ENCODE data around the gene SLIT3. TPM values are rescaled to one million over a fixed set of nuclear protein-coding genes. Genes with fewer than 3 reads are reported as not detected.

SLIT3 gene
- total RNA-seq, 8 experiments from 2014 or later, result 6.1 to 159 (median 64.4) TPM

DNA sequence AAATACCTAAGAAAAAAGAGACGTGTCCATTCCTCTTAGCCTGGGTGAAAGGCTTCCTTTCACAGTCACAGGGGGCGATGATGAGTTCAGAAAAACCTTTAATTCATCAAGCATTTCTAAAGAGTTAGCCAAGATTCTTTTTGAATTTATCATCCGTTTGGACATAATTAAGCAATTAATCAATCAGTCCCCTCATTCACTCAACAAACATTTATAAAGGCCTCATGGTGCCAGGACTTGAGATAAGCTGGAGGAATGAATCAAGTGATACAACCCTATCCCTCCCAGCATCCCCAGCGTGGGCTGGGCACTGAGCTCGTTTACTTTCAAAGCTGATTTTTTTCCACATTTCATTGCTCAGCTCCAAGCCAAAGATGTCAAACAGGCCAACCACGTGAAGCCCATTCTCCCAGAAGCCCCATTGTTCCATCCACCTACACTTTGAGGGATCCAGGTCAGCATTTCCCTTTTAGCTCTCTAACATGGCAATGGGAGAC, 140.5 kb downstream of the SLIT3 start:
- in situ Hi-C loops (cut with MboI; ENCODE audit: low pct_unique_long_range_greater_than_20kb in 2 of 9, low sequenced_read_pairs in 9 of 9, unreplicated experiment in 9 of 9), result no loop called here
- H3K4me3 ChIP-seq, result no peak overlapping the region
- WGBS, 10 experiments, result 17 to 91% (median 82%) methylated on average over 2 to 6 of the region's 6 CpGs; no CpG with 5 or more reads in 2 of the 10 experiments
- H3K27ac ChIP-seq, result no peak overlapping the region
- ATAC-seq (replicated peaks in 6 of 8), result peak in 1 of 8 experiments; percentile 6
- peaks cover 11 to 12% of the 10 kb centered on the region in 2 donors for H3K4me1 ChIP-seq (replicated peaks in 1 of 2)

- WGBS, 10 experiments, result 89 to 100% (median 100%) methylated on average over 1 to 4 of the region's 4 CpGs; no CpG with 5 or more reads in 2 of the 10 experiments
- in situ Hi-C loops (cut with MboI; ENCODE audit: low pct_unique_long_range_greater_than_20kb in 2 of 9, low sequenced_read_pairs in 9 of 9, unreplicated experiment in 9 of 9), result no loop called here
- Histone ChIP-seq H3K27ac (no peak overlapping the region), H3K4me3 (no peak overlapping the region), H3K4me1 (replicated peaks in 1 of 2) (peaks cover 11 to 12% of the 10 kb centered on the region in 2 donors)
- no peak for ATAC-seq (replicated peaks in 6 of 8)
These were observed 142.2 kb downstream of the SLIT3 start for GRCh38 chr5:169158764-169159163.

GRCh38 chr5:169157064-169157463, 143.9 kb downstream of the SLIT3 start:
- H3K4me3 ChIP-seq, result no peak overlapping the region
- no peak overlapping the region for H3K27ac ChIP-seq
- in situ Hi-C loops (cut with MboI; ENCODE audit: low pct_unique_long_range_greater_than_20kb in 2 of 9, low sequenced_read_pairs in 9 of 9, unreplicated experiment in 9 of 9), result no loop called here
- 40 to 100% methylated on average over 1 of the region's 1 CpG; no CpG with 5 or more reads in 8 of the 10 experiments for WGBS, 10 experiments
- peak in 1 of 8 experiments; percentile 20 for ATAC-seq (replicated peaks in 6 of 8)
- H3K4me1 ChIP-seq (replicated peaks in 1 of 2), result peaks cover 11 to 12% of the 10 kb centered on the region in 2 donors

DNA sequence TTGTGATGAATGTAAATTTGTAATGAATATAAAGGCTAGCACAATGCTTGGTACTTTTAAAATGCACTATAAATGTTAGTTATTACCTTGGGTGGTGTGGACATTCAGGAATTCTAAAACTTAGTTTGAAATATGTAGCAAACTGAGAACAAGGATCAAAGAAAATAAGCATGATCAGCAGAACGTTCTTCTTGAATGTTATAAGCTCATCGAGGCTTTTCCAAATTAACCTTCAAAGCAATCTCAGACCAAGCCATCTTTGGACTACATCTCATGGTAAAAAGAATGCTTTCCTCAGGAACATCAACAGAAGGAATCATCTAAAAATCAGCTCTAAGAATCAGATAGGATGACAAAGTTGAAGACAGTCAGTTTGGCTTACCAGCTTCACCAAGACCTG, 146.3 kb downstream of the SLIT3 start:
- ATAC-seq (replicated peaks in 6 of 8), result no peak
- Histone ChIP-seq H3K4me3 (no peak overlapping the region), H3K27ac (no peak overlapping the region), H3K4me1 (replicated peaks in 1 of 2) (no peaks in the 10 kb centered on the region)
- WGBS, 10 experiments, result 13 to 93% (median 80%) methylated on average over 2 of the region's 2 CpGs; no CpG with 5 or more reads in 1 of the 10 experiments
- in situ Hi-C loops (cut with MboI; ENCODE audit: low pct_unique_long_range_greater_than_20kb in 2 of 9, low sequenced_read_pairs in 9 of 9, unreplicated experiment in 9 of 9), result no loop called here

- peak in 2 of 8 experiments; percentile 25 to 29 for ATAC-seq (replicated peaks in 6 of 8)
- 17 to 71% (median 33%) methylated on average over 1 to 2 of the region's 2 CpGs; no CpG with 5 or more reads in 3 of the 10 experiments for WGBS, 10 experiments
- in situ Hi-C loops (cut with MboI; ENCODE audit: low pct_unique_long_range_greater_than_20kb in 2 of 9, low sequenced_read_pairs in 9 of 9, unreplicated experiment in 9 of 9), result no loop called here
- Histone ChIP-seq H3K4me1 (replicated peaks in 1 of 2) (peaks cover 1 to 6% of the 10 kb centered on the region in 2 donors), H3K4me3 (no peak overlapping the region), H3K27ac (no peak overlapping the region)
These were observed 147.5 kb downstream of the SLIT3 start for GRCh38 chr5:169153405-169153804.

DNA sequence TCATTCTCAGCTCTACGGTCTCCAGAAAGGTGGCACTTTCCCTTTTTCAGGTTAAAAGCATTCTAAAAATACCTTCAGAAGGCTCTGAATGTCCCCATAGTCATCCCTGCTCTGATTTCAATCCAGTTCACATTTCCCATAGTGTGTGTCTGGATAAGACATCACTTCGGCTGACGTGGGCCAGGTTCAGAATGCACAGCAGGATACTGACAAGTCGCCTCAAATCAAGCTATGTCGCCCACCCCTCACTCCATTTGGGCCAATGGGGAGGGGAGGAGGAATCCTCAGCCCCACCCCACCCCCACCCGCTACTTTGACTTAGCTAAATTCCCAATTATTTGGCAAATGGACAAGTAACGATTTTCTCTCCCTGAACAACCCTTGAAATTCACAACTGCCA, 148.0 kb downstream of the SLIT3 start:
- 71 to 100% (median 100%) methylated on average over 1 to 5 of the region's 7 CpGs; no CpG with 5 or more reads in 5 of the 10 experiments for WGBS, 10 experiments
- Histone ChIP-seq H3K4me3 (no peak overlapping the region), H3K4me1 (replicated peaks in 1 of 2) (peaks cover 6 to 10% of the 10 kb centered on the region in 2 donors), H3K27ac (no peak overlapping the region)
- in situ Hi-C loops (cut with MboI; ENCODE audit: low pct_unique_long_range_greater_than_20kb in 2 of 9, low sequenced_read_pairs in 9 of 9, unreplicated experiment in 9 of 9), result no loop called here
- ATAC-seq (replicated peaks in 6 of 8), result no peak

- Histone ChIP-seq H3K4me3 (no peak overlapping the region), H3K4me1 (replicated peaks in 1 of 2) (peaks cover 11 to 15% of the 10 kb centered on the region in 2 donors), H3K27ac (no peak overlapping the region)
- 60 to 97% (median 82%) methylated on average over 1 to 5 of the region's 8 CpGs; no CpG with 5 or more reads in 1 of the 10 experiments for WGBS, 10 experiments
- no peak for ATAC-seq (replicated peaks in 6 of 8)
- in situ Hi-C loops (cut with MboI; ENCODE audit: low pct_unique_long_range_greater_than_20kb in 2 of 9, low sequenced_read_pairs in 9 of 9, unreplicated experiment in 9 of 9), result no loop called here
These were observed 148.5 kb downstream of the SLIT3 start for GRCh38 chr5:169152453-169152852.

DNA sequence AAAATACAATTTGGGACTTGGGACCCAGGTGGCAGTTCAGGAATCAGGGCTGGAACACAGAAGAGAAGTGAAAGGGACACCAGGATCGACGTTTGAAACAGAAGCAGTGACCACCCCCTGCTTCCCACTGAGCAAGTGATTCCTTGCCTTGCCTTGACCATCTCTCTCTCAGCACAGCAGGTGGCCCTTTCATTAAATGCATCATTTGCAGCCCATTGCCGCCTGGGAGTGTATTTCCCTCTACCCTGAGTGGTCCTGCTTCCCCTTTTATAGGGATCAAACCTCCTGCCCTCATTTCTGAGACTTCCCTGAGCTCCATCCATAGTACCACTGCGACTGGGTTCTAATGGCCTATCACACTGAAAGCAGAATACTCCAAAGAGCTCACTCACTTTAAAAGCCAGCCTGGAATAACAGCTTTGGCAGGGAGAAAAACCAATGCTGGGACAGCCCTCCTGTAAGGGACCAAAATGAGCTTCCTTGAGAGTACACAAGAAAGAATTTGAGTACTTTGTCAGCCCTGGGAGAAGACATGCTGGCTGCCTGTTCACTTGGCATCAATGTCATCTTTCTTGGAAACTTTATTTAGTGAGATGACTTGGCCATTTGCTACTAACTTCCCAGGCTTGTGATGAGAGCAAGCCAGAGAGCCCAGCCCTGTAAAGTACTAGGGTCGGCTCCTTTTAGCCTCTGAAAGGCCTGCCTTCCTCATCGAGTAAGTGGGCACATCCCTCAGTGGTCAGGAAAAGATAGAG, 149.7 kb downstream of the SLIT3 start:
- no peak for ATAC-seq (replicated peaks in 6 of 8)
- in situ Hi-C loops (cut with MboI; ENCODE audit: low pct_unique_long_range_greater_than_20kb in 2 of 9, low sequenced_read_pairs in 9 of 9, unreplicated experiment in 9 of 9), result no loop called here
- 22 to 100% (median 43%) methylated on average over 1 to 6 of the region's 6 CpGs; no CpG with 5 or more reads in 2 of the 10 experiments for WGBS, 10 experiments
- H3K4me3 ChIP-seq, result no peak overlapping the region
- H3K27ac ChIP-seq, result no peak overlapping the region
- peaks cover 13 to 19% of the 10 kb centered on the region in 2 donors for H3K4me1 ChIP-seq (replicated peaks in 1 of 2)

DNA sequence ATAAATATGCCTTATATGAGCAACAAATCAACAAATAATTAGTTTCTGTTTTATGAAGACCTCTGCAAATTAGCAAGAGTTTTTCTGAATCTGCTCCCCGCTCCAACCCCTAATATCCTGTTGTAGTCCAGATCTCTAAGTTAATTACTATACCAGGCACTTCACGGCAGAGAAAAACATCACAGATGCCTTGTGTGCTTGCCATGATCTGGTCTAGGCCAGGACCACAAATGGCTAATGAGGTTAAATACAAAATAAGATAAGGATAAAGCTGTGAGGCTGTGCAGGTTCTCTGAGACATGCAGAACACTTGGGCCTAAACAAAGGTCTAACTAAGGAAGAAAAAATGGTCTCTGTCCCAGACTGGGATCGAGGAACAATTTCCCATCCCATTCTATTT, 150.8 kb downstream of the SLIT3 start:
- Histone ChIP-seq H3K27ac (no peak overlapping the region), H3K4me1 (replicated peaks in 1 of 2) (peaks cover 13 to 19% of the 10 kb centered on the region in 2 donors), H3K4me3 (no peak overlapping the region)
- in situ Hi-C loops (cut with MboI; ENCODE audit: low pct_unique_long_range_greater_than_20kb in 2 of 9, low sequenced_read_pairs in 9 of 9, unreplicated experiment in 9 of 9), result no loop called here
- WGBS, 10 experiments, result 83 to 100% (median 96%) methylated on average over 1 to 3 of the region's 3 CpGs; no CpG with 5 or more reads in 3 of the 10 experiments
- no peak for ATAC-seq (replicated peaks in 6 of 8)

- 23 to 83% (median 64%) methylated on average over 1 to 4 of the region's 4 CpGs; no CpG with 5 or more reads in 2 of the 10 experiments for WGBS, 10 experiments
- H3K4me1 ChIP-seq (replicated peaks in 1 of 2), result peaks cover 13 to 19% of the 10 kb centered on the region in 2 donors
- H3K27ac ChIP-seq, result no peak overlapping the region
- no peak overlapping the region for H3K4me3 ChIP-seq
- ATAC-seq (replicated peaks in 6 of 8), result peak in 1 of 8 experiments; percentile 44
- in situ Hi-C loops (cut with MboI; ENCODE audit: low pct_unique_long_range_greater_than_20kb in 2 of 9, low sequenced_read_pairs in 9 of 9, unreplicated experiment in 9 of 9), result no loop called here
These were observed 151.6 kb downstream of the SLIT3 start for GRCh38 chr5:169149317-169149716.

DNA sequence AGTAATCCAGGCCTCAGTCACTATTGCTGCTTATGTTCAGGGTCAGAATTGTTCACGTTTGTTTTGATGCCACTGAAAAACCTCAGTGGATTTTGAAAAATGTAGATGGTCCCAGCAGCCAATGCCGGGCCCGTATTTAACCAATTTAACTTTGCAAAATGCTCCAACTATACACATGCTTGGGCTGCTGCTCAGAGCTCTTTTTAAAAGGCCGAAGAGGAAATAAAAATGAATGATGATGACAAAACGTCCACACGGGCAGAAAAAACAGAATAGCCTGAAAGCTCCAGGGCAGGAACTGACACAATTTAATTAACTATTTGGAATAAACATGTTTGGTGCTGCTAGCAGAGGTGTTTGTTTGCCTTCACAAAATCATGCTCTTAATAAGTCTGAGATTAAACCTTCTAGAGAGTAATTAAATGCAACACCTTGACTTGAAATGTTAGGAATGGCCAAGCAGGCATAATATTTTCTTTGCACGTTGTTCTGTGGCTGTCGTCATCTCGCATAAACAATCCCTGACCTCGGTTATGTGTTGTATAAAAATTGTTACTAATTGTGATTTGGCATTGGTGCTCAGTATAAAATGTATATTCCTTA, 152.7 kb downstream of the SLIT3 start:
- H3K27ac ChIP-seq, result no peak overlapping the region
- WGBS, 10 experiments, result 21 to 76% (median 43%) methylated on average over 2 to 10 of the region's 10 CpGs
- no peak overlapping the region for H3K4me3 ChIP-seq
- H3K4me1 ChIP-seq (replicated peaks in 1 of 2), result peaks cover 13 to 19% of the 10 kb centered on the region in 2 donors
- ATAC-seq (replicated peaks in 6 of 8), result peak in 6 of 8 experiments; percentile 23 to 77 (median 64)
- in situ Hi-C loops (cut with MboI; ENCODE audit: low pct_unique_long_range_greater_than_20kb in 2 of 9, low sequenced_read_pairs in 9 of 9, unreplicated experiment in 9 of 9), result no loop called here

DNA sequence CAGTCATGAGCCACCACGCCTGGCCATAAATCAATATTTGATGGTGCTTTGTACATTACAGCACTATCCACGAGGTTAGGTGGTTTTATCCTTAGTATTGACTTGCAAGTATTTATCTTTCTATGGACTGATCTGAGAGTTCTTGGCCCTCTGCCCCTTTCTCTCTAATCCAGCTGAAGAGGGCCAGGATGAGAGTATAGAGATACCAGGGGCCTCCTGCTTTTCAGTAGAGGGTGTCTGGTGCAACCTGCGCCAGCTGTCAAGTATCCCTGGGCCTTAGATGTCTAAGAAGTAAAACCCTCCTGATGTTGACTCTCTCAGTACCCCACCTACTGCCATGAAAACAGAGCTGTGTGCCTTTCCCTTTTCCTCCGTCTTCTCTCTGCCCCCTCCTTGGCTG, 153.4 kb downstream of the SLIT3 start:
- in situ Hi-C loops (cut with MboI; ENCODE audit: low pct_unique_long_range_greater_than_20kb in 2 of 9, low sequenced_read_pairs in 9 of 9, unreplicated experiment in 9 of 9), result no loop called here
- Histone ChIP-seq H3K4me1 (replicated peaks in 1 of 2) (peaks cover 14 to 21% of the 10 kb centered on the region in 2 donors), H3K4me3 (no peak overlapping the region), H3K27ac (no peak overlapping the region)
- peak in 5 of 8 experiments; percentile 6 to 34 (median 25) for ATAC-seq (replicated peaks in 6 of 8)
- 61 to 100% (median 81%) methylated on average over 1 to 3 of the region's 4 CpGs; no CpG with 5 or more reads in 3 of the 10 experiments for WGBS, 10 experiments

GRCh38 chr5:169146158-169146557, 154.8 kb downstream of the SLIT3 start:
- peak in 1 of 8 experiments; percentile 64 for ATAC-seq (replicated peaks in 6 of 8)
- Histone ChIP-seq H3K4me3 (no peak overlapping the region), H3K27ac (no peak overlapping the region), H3K4me1 (replicated peaks in 1 of 2) (peaks cover 16 to 32% of the 10 kb centered on the region in 2 donors)
- WGBS, 10 experiments, result 9 to 100% (median 79%) methylated on average over 1 to 6 of the region's 8 CpGs; no CpG with 5 or more reads in 2 of the 10 experiments
- in situ Hi-C loops (cut with MboI; ENCODE audit: low pct_unique_long_range_greater_than_20kb in 2 of 9, low sequenced_read_pairs in 9 of 9, unreplicated experiment in 9 of 9), result no loop called here

Data from motor neuron (in vitro differentiated cells).